Fibroblast of lung (primary cell): ENCODE results near the gene MAML2. TPM values are rescaled to one million over a fixed set of nuclear protein-coding genes. Genes with fewer than 3 reads are reported as not detected.

Experiments
- DNase-seq, 2 donors: peaks; one replicate each; pipeline versions ENCODE4 v3.0.0 to v3.0.0-alpha.2; 2010; ENCODE audit warnings: low read depth in 2 of 2
- H2AFZ ChIP-seq: 2 replicates; pipeline ENCODE4 v1.5.1; 2012; ENCODE audit warnings: low read length, control low read depth, inconsistent platforms
- H3K27ac ChIP-seq: 2 replicates; pipeline ENCODE4 v1.5.1; 2011; ENCODE audit warnings: low read length, control low read depth; ENCODE audit not compliant: insufficient read depth
- H3K27me3 ChIP-seq: 2 replicates; pipeline ENCODE4 v1.5.1; 2011; ENCODE audit warnings: mild to moderate bottlenecking, low read length; ENCODE audit not compliant: control insufficient read depth, insufficient read depth
- H3K36me3 ChIP-seq: 2 replicates; pipeline ENCODE4 v1.5.1; 2011; ENCODE audit warnings: low read length; ENCODE audit not compliant: control insufficient read depth, insufficient read depth
- H3K4me1 ChIP-seq: 2 replicates; pipeline ENCODE4 v1.5.1; 2011; ENCODE audit warnings: low read length; ENCODE audit not compliant: control insufficient read depth, insufficient read depth; ENCODE audit errors: extremely low read depth
- H3K4me2 ChIP-seq: 2 replicates; pipeline ENCODE4 v1.5.1; 2011; ENCODE audit warnings: low read length, control low read depth; ENCODE audit not compliant: insufficient read depth; ENCODE audit errors: extremely low read depth
- H3K4me3 ChIP-seq, 4 experiments: fragments of 200-600 bp in 1 of 4; sonication (generic) in 1 of 4; replicated peaks in 1 of 4; 2 replicates each; pipeline ENCODE4 v1.5.1; 2011 to 2016; ENCODE audit warnings: low read length in 4 of 4, low read depth in 3 of 4, mild to moderate bottlenecking in 3 of 4, control low read depth in 2 of 4, inconsistent platforms in 1 of 4, mixed read lengths in 1 of 4; ENCODE audit not compliant: insufficient read depth in 1 of 4; ENCODE audit errors: control extremely low read depth in 1 of 4
- H3K79me2 ChIP-seq: 2 replicates; pipeline ENCODE4 v1.5.1; 2012; ENCODE audit warnings: mild to moderate bottlenecking, low read length, inconsistent platforms; ENCODE audit not compliant: control insufficient read depth, insufficient read depth
- H3K9ac ChIP-seq: 2 replicates; pipeline ENCODE4 v1.5.1; 2011; ENCODE audit warnings: mild to moderate bottlenecking, low read length, control low read depth; ENCODE audit not compliant: insufficient read depth
- H3K9me3 ChIP-seq: 2 replicates; pipeline ENCODE4 v1.5.1; 2012; ENCODE audit warnings: low read depth, low read length; ENCODE audit not compliant: control insufficient read depth, insufficient read depth
- H4K20me1 ChIP-seq: 2 replicates; pipeline ENCODE4 v1.5.1; 2011; ENCODE audit warnings: low read length; ENCODE audit not compliant: control insufficient read depth, insufficient read depth; ENCODE audit errors: extremely low read depth
- EZH2 ChIP-seq: IDR thresholded peaks from 2 replicates; pipeline ENCODE4 v1.5.1; 2012; ENCODE audit warnings: low read length, control low read depth, mild to moderate bottlenecking; ENCODE audit errors: missing control alignments
- polyA plus RNA-seq, 2 donors: library from polyadenylated mRNA; depleted of rRNA in 1 of 2; stranded (reverse) in 1 of 2; unstranded in 1 of 2; fragments of >200 nt; gene quantifications; 2 replicates each; pipeline ENCODE4 v1.2.1, GENCODE V29; 2011 to 2012; ENCODE audit warnings: missing spikeins in 1 of 2
- total RNA-seq: library from RNA; depleted of rRNA; stranded (reverse); fragments of >200 nt; gene quantifications from 2 replicates; pipeline ENCODE4 v1.2.1, GENCODE V29; 2014
- TF ChIP-seq, protein P1 (sequence below), 2 donors: IDR thresholded peaks in 1 of 2; conservative IDR thresholded peaks in 1 of 2; 1 replicate in 1 of 2; 2 replicates in 1 of 2; pipeline ENCODE4 v1.5.1; 2011 to 2012; ENCODE audit warnings: low read length in 2 of 2, control low read depth in 1 of 2, inconsistent platforms in 1 of 2, low read depth in 1 of 2, mild to moderate bottlenecking in 1 of 2

Gene MAML2
- total and polyA plus RNA-seq, 2 donors (not counting 1 experiment from before 2014, with no cell fraction given) = 13.0 to 19.0 TPM

GRCh38 chr11:96016978-96017502 lies 326.0 kb downstream of the MAML2 start:
- H3K4me2 ChIP-seq = no peak overlapping the region
- H3K9ac ChIP-seq = no peak overlapping the region
- H2AFZ ChIP-seq = no peak overlapping the region
- no peaks in the 10 kb centered on the region for H4K20me1 ChIP-seq
- H3K4me1 ChIP-seq = peaks cover 3% of the 10 kb centered on the region
- no peak overlapping the region for H3K4me3 ChIP-seq
- DNase-seq = no peak
- H3K27ac ChIP-seq = no peak overlapping the region
- no peak for TF ChIP-seq EZH2
- TF ChIP-seq, protein P1, sequence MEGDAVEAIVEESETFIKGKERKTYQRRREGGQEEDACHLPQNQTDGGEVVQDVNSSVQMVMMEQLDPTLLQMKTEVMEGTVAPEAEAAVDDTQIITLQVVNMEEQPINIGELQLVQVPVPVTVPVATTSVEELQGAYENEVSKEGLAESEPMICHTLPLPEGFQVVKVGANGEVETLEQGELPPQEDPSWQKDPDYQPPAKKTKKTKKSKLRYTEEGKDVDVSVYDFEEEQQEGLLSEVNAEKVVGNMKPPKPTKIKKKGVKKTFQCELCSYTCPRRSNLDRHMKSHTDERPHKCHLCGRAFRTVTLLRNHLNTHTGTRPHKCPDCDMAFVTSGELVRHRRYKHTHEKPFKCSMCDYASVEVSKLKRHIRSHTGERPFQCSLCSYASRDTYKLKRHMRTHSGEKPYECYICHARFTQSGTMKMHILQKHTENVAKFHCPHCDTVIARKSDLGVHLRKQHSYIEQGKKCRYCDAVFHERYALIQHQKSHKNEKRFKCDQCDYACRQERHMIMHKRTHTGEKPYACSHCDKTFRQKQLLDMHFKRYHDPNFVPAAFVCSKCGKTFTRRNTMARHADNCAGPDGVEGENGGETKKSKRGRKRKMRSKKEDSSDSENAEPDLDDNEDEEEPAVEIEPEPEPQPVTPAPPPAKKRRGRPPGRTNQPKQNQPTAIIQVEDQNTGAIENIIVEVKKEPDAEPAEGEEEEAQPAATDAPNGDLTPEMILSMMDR (conservative IDR thresholded peaks at IDR 0.05 in 1 of 2, IDR thresholded peaks at IDR 0.05 in 1 of 2; ENCODE audit: low read depth in 1 of 2, low read length in 2 of 2) = no peak
- no peaks in the 10 kb centered on the region for H3K79me2 ChIP-seq
- no peaks in the 10 kb centered on the region for H3K36me3 ChIP-seq
- no peaks in the 10 kb centered on the region for H3K27me3 ChIP-seq
- no peaks in the 10 kb centered on the region for H3K9me3 ChIP-seq

DNA sequence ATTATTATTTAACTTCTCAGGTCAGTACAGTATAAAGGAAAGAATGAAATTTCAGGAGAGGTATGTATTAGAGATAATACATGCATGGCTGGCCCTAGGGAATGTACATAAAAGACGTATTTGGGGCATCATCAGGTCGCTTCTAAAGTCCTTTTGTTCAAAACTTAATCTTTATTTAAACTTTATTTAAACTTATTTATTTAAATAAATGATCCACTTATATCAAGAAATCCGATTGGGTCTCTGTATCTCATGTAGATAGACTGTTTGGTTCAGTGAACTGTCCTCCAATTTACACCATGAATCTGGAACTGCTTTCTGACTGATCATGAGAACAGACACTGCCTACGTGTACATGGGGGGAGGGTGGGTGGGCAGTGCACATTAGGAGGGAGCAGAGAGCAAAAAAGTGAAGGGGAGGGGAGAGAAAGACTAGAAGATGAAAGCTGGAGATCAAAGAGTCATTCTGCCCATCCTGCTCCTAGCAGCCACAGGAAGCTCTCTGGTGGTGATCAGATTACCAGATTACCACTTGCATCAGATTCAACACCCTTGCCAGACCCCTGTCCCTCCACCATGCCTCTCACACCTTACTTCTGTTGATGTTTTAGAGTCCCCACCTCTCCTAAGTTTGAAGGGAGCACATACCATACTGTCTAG lies 327.0 kb downstream of the MAML2 start:
- Histone ChIP-seq H3K4me3 (no peak overlapping the region), H4K20me1 (no peaks in the 10 kb centered on the region), H3K4me1 (peaks cover 4% of the 10 kb centered on the region), H3K9ac (no peak overlapping the region), H3K27ac (no peak overlapping the region), H3K36me3 (no peaks in the 10 kb centered on the region), H3K4me2 (no peak overlapping the region), H2AFZ (no peak overlapping the region), H3K79me2 (no peaks in the 10 kb centered on the region), H3K27me3 (no peaks in the 10 kb centered on the region), H3K9me3 (no peaks in the 10 kb centered on the region)
- DNase-seq = no peak
- TF ChIP-seq, protein P1 (conservative IDR thresholded peaks at IDR 0.05 in 1 of 2, IDR thresholded peaks at IDR 0.05 in 1 of 2; ENCODE audit: low read depth in 1 of 2, low read length in 2 of 2) = no peak
- TF ChIP-seq EZH2 = no peak

DNA sequence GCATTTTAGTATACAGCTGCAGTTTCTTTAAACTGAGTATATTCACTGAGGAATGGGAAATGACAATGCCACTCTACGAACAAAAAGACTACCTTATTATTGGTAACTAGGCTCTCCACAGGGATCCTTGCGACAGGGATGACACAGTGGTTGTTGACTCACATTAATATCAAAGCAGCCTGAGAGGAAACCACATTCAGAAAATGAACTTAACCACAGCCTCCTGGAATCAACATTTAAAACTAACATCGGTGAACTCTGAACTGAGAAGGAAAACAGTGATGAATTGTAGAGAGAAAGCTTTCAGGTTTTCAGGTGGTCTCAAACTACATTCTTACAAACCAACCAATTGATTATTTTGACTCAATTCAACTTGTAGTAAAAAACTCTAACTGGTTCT lies 328.8 kb downstream of the MAML2 start:
- no peak overlapping the region for H3K27ac ChIP-seq
- peak; percentile 37 to 74 for DNase-seq

More for the DNA sequence above, 328.8 kb downstream of the MAML2 start:
- H4K20me1 ChIP-seq = no peaks in the 10 kb centered on the region
- H3K4me3 ChIP-seq = no peak overlapping the region
- no peak overlapping the region for H2AFZ ChIP-seq
- no peaks in the 10 kb centered on the region for H3K79me2 ChIP-seq
- no peaks in the 10 kb centered on the region for H3K27me3 ChIP-seq
- TF ChIP-seq, protein P1 (conservative IDR thresholded peaks at IDR 0.05 in 1 of 2, IDR thresholded peaks at IDR 0.05 in 1 of 2; ENCODE audit: low read depth in 1 of 2, low read length in 2 of 2) = no peak
- TF ChIP-seq EZH2 = no peak
- H3K4me2 ChIP-seq = no peak overlapping the region
- H3K4me1 ChIP-seq = peaks cover 4% of the 10 kb centered on the region
- no peaks in the 10 kb centered on the region for H3K9me3 ChIP-seq
- H3K9ac ChIP-seq = no peak overlapping the region
- no peaks in the 10 kb centered on the region for H3K36me3 ChIP-seq
